Measurements from ENCODE around the gene ARHGEF19. TPM values are rescaled to one million over a fixed set of nuclear protein-coding genes. Genes with fewer than 3 reads are reported as not detected.

Gene ARHGEF19
- total RNA-seq, 1 experiment from 2014 or later: 21.1 TPM

GRCh38 chr1:16253332-16253922 lies 41.0 kb upstream of the ARHGEF19 start:
- DNase-seq: no peak
- H3K9me3 Mint-ChIP-seq: no peaks in the 10 kb centered on the region
- Histone ChIP-seq H2BK15ac (ENCODE audit: low read depth, low read length) (no peak overlapping the region), H2BK5ac (ENCODE audit: insufficient read length, low read length) (no peak overlapping the region), H3K4me2 (ENCODE audit: insufficient read depth, insufficient read length, low read length) (no peak overlapping the region), H3K9ac (ENCODE audit: extremely low read depth, insufficient read length, low read length) (no peak overlapping the region), H2BK20ac (ENCODE audit: low read depth, low read length, poor library complexity, severe bottlenecking) (no peak overlapping the region), H2AFZ (ENCODE audit: low read length) (no peak overlapping the region), H3K27ac (ENCODE audit: insufficient read length, low read depth, low read length) (no peak overlapping the region), H3K9me3 (ENCODE audit: control insufficient read depth, low read depth, low read length) (no peaks in the 10 kb centered on the region), H4K91ac (ENCODE audit: insufficient read length, low read depth, low read length) (no peak overlapping the region), H3T11ph (ENCODE audit: low read length) (no peak overlapping the region), H3K79me1 (ENCODE audit: insufficient read depth, low read depth, low read length, poor library complexity, severe bottlenecking) (no peaks in the 10 kb centered on the region), H3K23ac (ENCODE audit: insufficient read length, low read depth, low read length) (no peak overlapping the region), H3K4me1 (ENCODE audit: insufficient read depth, low read length) (no peaks in the 10 kb centered on the region), H3K23me2 (ENCODE audit: insufficient read length, low read depth, low read length, poor library complexity, severe bottlenecking) (no peaks in the 10 kb centered on the region), H3K4ac (ENCODE audit: low read depth, low read length) (no peak overlapping the region), H3K27me3 (ENCODE audit: insufficient read depth, low read length) (no peaks in the 10 kb centered on the region), H4K8ac (replicated peaks; ENCODE audit: insufficient read length, low read depth, low read length) (no peak overlapping the region), H2BK120ac (ENCODE audit: low read depth, low read length, poor library complexity, severe bottlenecking) (no peak overlapping the region), H3K18ac (ENCODE audit: insufficient read length, low read depth, low read length) (no peak overlapping the region), H3K79me2 (ENCODE audit: insufficient read depth, low read length) (no peaks in the 10 kb centered on the region), H3K14ac (ENCODE audit: insufficient read depth, low read length) (no peak overlapping the region), H4K20me1 (ENCODE audit: control insufficient read depth, insufficient read depth, insufficient read length) (no peaks in the 10 kb centered on the region), H2BK12ac (ENCODE audit: insufficient read length, low read depth, low read length) (no peak overlapping the region), H4K5ac (ENCODE audit: insufficient read length, low read depth, low read length) (no peak overlapping the region), H2AK5ac (ENCODE audit: insufficient read length, low read length) (no peak overlapping the region), H3K56ac (ENCODE audit: insufficient read length, low read depth, low read length) (no peak overlapping the region)
- H3K27me3 Mint-ChIP-seq (ENCODE audit: low read depth): no peaks in the 10 kb centered on the region
- no peak overlapping the region for H3K4me3 Mint-ChIP-seq
- peaks cover 5 to 11% of the 10 kb centered on the region in 2 experiments for H3K4me1 Mint-ChIP-seq
- WGBS (ENCODE audit: extremely low coverage, insufficient read length, low lambda C conversion rate): no CpG with 5 or more reads among the region's 5 CpGs
- peaks cover 6 to 42% (median 33%) of the 10 kb centered on the region in 3 experiments; a peak in 6 of 7 replicates for H3K36me3 Mint-ChIP-seq (ENCODE audit: insufficient read depth in 1 of 3, low read depth in 3 of 3)
- no peak overlapping the region for H3K27ac Mint-ChIP-seq
- TF ChIP-seq CTCF (conservative IDR thresholded peaks at IDR 0.05): no peak
